GM21529 (cell line): ENCODE measurements around the gene MAPK1.
"Not testable (repeated sequence)": the region's sequence is repeated elsewhere in the genome, so short reads cannot be mapped to it uniquely, and the experiment has no call there.

Experiments
- ATAC-seq: cut with Tn5 transposase; IDR thresholded peaks from one replicate; pipeline ENCODE4 v1.9.1; 2021; ENCODE audit not compliant: unreplicated experiment

The MAPK1 gene

DNA sequence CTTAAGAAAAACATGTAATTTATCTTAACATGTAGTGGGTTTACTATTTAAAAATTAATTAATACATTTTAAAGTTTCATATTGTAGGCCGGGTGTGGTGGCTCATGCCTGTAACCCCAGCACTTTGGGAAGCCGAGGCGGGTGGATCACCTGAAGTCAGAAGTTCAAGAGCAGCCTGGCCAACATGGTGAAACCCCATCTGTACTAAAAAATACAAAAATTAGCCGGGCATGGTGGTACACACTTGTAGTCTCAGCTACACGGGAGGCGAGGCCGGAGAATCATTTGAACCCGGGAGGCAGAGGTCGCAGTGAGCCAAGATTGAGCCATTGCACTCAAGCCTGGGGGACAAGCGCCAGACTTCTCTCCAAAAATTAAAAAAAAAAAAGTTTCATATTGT, 73.7 kb downstream of the MAPK1 start:
- ATAC-seq = not testable (repeated sequence)

GRCh38 chr22:21791635-21792625, 75.5 kb downstream of the MAPK1 start:
- ATAC-seq = peak; percentile 62

DNA sequence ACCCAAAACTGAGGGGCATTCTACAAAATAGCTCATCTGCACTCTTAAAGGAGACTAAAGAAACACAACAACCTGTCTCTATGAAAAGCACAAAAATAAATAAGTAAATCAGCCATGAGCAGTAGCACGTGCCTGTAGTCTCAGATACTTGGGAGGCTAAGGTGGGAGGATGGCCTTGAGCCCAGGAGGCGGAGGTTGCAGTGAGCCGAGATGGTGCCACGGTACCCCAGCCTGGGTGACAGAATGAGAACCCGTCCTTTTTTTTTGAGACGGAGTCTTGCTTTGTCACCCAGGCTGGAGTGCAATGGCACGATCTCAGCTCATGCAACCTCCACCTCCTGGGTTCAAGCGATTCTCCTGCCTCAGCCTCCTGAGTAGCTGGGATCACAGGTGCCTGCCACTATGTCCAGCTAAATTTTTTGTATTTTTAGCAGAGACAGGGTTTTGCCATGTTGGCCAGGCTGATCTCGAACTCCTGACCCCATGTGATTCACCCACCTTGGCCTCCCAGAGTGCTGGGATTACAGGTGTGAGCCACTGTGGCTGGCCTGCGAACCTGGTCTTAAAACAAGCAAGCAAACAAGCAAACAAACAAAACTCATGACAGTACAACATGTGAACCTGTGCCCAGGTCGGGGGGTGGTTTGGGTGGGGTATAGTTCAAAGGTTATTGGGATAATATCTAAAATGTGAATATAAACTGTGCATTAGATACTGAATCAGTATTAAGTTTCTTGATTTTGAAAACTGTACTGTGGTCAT, 76.4 kb downstream of the MAPK1 start:
- ATAC-seq = not testable (repeated sequence)

- ATAC-seq = no peak
Observed at GRCh38 chr22:21790359-21790758, 77.1 kb downstream of the MAPK1 start.

DNA sequence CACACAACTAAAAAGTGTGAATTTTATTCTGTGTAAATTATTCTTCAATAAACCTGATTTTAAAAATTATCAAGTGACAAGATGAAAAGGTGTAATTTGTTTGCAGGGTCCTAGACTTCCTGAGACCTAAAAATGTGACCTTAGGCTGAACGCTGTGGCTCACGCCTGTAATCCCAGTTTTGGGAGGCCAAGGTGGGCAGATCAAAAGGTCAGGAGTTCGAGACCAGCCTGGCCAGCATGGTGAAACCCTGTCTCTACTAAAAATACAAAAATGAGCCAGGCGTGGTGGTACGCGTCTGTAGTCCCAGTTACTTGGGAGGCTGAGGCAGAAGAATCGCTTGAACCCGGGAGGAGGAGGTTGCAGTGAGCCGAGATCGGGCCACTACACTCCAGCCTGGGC, 79.9 kb downstream of the MAPK1 start:
- not testable (repeated sequence) for ATAC-seq

- no peak for ATAC-seq
Observed at GRCh38 chr22:21780259-21780658, 87.2 kb downstream of the MAPK1 start.

DNA sequence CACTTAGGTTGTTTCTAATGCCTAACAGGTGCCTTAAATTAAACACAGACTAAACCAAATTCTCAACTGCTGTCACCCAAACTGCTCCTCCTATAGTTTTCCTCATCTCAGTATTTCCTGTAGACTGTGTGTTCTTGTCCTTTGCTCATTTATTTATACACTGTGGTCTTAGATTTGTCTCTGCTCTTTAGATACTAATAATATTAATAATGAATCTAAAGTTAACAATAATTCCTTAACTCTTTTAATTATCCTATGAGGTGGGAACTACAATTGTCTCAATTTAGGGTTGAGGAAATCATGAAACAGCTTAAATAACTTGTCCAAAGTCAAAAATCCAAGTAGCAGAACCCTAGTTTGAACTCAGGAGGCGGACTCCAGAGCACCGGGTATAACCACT, 88.0 kb downstream of the MAPK1 start:
- no peak for ATAC-seq

- ATAC-seq = no peak
Observed at GRCh38 chr22:21778705-21779363, 88.6 kb downstream of the MAPK1 start.

- ATAC-seq = no peak
Observed at GRCh38 chr22:21771631-21771976, 95.8 kb downstream of the MAPK1 start.

DNA sequence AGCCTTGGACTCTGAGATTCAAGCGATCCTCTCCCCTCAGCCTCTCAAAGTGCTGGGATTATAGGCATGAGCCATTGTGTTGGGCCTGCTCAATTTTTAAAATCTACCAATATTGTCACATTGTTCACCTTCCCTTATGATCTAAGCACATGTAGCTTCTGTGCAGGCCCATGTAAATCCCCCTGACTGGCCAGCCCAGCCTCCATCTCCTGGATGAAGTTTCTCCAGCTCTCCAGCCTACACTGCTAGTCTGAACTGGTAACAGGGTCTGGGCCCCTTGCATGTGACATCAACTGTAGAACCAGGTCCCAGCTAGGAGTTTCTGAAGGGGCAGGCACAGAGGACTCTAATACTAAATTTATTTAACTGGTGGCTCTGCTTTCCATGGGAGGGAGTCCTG, 99.0 kb downstream of the MAPK1 start:
- ATAC-seq = no peak

DNA sequence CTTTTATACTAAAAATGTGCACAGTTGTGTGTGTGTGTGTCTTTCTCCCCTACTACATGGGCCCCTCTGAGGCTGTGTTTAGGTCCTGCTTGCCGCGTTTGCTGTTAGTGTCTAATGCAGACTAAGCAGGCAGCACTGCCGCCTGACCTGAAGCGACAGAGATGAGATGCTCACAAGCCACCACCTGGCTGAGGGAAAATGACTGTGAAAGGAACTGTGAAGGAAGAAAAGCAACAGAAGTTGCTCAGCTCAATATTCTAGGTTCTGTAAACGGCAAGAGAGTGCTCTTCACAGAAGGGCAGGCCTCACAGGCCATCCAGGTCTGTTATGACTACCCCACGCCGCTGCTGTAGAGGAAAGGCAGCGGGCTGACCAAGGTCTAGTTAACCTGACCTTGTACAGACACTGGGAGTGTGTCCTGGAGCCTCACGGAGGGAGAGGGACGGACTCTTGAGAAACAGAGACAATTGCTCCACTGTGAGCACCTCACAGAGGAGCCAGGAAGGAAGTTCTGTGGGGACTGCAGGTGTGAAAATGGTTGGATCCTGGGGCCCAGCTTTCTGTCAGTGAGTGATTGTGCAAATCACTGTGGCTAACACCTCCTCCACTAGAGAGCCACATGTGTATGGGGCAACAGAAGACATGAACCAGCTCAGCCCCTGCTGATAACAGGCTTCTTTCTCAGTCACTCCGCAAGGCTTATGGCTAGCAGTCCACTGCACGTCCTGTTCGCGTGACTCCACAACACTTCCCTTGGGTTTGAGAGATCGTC, 100.6 kb downstream of the MAPK1 start:
- ATAC-seq = peak; percentile 46

- no peak for ATAC-seq
Observed at GRCh38 chr22:21765909-21766529, 101.4 kb downstream of the MAPK1 start.

DNA sequence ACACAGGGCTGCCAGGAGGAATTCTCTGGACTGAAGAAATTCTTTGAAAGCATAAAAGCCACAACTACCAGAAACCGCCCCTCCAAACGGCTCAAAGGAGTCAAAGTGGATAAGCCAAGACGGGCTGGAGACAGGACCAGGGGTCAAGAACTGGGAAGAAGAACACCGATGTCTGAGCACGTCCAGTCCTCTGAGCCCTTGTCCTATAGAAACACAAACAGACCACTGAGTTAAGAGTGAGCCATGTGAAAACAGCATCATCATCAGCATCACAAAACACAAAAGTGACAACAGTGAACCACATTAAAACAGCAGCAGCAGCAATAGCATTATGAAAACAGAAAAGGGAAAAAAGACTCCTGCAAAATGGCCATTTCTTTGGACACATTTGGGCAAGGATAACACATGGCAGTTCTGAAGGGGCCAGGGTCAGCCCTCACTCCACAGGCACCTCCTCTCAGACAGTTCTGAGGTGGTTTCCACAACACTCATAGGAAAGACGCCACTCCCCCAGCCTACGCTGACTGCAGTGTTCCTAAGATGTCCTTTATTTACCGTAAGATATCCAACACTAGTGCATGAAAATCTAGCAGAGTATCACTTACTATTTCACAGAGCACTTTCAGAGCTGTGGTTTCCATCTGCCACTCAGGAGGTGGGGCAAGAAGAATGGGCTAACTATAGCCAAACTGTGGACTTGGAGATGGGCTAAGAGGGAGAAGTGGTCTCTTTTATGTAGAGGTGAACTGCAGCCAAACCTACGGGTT, 103.2 kb downstream of the MAPK1 start:
- no peak for ATAC-seq

DNA sequence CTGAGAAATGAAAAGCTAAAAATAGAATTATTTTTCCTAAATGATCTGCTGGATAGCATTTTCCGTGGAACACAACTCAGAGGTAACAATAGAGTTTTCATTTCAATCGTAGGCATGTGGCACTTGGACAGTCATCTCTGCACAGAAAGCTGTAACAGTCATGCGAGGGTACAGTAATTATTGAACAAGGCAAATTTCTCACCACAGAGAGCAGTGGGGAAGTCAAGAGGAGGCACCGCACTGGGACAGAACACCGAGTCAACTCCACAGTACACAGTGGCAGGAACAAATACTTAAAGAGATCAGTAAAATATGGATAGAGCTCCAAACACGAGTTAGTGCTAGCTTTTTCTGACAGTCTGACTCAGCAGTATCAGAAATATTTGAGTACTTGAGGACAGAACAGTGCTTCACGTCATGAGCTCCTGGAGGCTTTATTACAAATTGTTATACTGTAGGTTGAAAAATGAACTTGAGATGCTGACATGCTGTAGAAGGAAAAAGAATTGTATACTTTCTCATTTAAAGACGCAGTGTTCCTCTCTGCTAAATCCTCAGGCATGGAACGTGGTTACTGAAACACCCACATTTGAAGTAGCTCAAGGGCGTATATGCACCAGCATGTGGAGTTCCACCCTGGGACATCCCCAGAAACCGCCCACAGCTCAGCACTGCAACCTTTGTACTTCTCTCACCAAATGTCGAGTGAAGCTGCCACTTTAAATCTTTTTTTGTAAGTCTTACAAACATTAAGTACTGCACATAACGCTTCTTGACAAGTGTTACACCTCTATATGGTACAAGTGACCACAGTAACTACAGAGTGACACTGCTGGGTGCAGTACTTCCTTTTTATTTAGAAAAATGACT, 104.5 kb downstream of the MAPK1 start:
- peak; percentile 48 for ATAC-seq

DNA sequence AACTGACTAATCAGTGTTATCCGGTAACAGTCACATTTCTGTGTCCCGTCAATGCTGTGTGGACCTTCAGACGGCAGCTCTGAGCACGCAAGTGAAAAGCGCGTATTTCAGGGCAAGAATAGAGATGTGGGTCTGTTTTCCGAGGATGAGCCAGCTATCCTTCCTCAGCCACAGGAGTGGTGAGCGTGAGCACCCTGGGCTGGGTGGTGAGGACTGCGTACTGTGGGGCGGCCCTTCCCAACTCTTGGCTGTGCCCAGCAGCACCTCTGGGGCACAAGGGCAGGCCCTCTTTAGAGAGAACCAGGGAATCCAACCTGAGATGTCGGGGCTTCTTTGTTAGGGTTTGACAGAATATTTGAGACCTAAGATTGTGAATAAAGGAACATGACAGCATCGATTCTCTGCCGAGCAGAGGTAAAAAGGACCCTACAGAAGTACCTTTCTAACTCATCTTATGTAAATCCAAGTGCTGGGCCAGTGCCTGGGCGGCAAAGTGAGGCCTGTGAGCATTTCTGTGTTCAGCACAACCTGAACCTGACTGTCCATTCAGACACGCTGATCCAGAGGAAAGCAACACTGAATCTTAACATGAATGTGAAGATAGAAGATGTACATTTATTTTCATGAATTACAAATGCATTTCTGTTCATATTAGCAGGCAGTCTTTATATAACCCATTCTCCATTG, 105.3 kb downstream of the MAPK1 start:
- no peak for ATAC-seq

GRCh38 chr22:21761086-21761485, 106.4 kb downstream of the MAPK1 start:
- ATAC-seq = no peak

- ATAC-seq = no peak
Observed at GRCh38 chr22:21760640-21761039, 106.8 kb downstream of the MAPK1 start.
